ENCODE measurements around the gene ZNF524.

The ZNF524 gene

DNA sequence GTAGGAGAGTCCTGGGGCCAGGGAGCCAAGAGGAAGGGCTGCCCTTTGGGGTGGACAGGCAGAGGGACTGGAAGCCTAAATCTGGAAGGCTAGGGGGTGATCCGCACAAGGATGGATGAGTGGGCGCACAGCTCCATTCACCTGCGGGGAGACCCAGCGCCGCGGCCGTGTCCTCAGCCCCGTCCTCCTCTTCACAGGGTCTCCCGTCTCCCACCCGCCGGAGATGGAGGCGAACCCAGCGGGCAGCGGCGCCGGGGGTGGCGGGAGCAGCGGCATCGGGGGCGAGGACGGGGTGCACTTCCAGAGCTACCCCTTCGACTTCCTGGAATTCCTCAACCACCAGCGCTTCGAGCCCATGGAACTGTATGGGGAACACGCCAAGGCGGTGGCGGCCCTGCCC, 13.3 kb downstream of the ZNF524 start:
- in situ Hi-C loops (cut with MboI; ENCODE audit: low pct_unique_long_range_greater_than_20kb, low sequenced_read_pairs, unreplicated experiment) = loop anchor here (25.0 kb wide), 1 partner anchor 1151 kb away; the partner anchor contains the start of genes CDC42EP5 and LENG9
- DNase-seq (ENCODE audit: low spot score) = no peak
- TF ChIP-seq, protein P1, sequence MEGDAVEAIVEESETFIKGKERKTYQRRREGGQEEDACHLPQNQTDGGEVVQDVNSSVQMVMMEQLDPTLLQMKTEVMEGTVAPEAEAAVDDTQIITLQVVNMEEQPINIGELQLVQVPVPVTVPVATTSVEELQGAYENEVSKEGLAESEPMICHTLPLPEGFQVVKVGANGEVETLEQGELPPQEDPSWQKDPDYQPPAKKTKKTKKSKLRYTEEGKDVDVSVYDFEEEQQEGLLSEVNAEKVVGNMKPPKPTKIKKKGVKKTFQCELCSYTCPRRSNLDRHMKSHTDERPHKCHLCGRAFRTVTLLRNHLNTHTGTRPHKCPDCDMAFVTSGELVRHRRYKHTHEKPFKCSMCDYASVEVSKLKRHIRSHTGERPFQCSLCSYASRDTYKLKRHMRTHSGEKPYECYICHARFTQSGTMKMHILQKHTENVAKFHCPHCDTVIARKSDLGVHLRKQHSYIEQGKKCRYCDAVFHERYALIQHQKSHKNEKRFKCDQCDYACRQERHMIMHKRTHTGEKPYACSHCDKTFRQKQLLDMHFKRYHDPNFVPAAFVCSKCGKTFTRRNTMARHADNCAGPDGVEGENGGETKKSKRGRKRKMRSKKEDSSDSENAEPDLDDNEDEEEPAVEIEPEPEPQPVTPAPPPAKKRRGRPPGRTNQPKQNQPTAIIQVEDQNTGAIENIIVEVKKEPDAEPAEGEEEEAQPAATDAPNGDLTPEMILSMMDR (IDR thresholded peaks at IDR 0.05; ENCODE audit: extremely low read depth, insufficient read depth, missing control alignments) = no peak

DNA sequence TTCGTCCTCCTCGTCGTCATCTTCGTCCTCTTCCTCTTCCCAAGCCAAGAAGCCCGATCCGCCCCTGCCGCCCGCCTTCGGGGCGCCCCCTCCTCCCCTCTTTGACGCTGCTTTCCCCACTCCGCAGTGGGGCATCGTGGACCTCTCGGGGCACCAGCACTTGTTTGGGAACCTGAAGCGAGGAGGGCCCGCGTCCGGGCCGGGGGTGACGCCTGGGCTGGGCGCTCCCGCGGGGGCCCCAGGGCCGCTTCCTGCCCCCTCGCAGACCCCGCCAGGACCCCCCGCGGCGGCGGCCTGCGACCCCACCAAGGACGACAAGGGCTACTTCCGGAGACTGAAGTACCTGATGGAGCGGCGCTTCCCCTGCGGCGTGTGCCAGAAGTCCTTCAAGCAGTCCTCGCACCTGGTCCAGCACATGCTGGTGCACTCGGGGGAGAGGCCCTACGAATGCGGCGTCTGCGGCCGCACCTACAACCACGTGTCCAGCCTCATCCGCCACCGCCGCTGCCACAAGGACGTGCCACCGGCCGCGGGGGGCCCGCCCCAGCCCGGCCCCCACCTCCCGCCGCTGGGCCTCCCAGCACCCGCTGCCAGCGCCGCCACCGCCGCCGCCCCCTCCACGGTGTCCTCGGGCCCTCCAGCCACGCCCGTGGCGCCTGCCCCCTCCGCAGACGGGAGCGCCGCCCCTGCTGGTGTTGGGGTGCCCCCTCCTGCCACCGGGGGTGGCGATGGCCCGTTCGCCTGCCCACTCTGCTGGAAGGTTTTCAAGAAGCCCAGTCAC, 14.0 kb downstream of the ZNF524 start:
- in situ Hi-C loops (cut with MboI; ENCODE audit: low pct_unique_long_range_greater_than_20kb, low sequenced_read_pairs, unreplicated experiment) = loop anchor here (25.0 kb wide), 1 partner anchor 1152 kb away; the partner anchor contains the start of genes CDC42EP5 and LENG9
- TF ChIP-seq, protein P1 (IDR thresholded peaks at IDR 0.05; ENCODE audit: extremely low read depth, insufficient read depth, missing control alignments) = no peak

DNA sequence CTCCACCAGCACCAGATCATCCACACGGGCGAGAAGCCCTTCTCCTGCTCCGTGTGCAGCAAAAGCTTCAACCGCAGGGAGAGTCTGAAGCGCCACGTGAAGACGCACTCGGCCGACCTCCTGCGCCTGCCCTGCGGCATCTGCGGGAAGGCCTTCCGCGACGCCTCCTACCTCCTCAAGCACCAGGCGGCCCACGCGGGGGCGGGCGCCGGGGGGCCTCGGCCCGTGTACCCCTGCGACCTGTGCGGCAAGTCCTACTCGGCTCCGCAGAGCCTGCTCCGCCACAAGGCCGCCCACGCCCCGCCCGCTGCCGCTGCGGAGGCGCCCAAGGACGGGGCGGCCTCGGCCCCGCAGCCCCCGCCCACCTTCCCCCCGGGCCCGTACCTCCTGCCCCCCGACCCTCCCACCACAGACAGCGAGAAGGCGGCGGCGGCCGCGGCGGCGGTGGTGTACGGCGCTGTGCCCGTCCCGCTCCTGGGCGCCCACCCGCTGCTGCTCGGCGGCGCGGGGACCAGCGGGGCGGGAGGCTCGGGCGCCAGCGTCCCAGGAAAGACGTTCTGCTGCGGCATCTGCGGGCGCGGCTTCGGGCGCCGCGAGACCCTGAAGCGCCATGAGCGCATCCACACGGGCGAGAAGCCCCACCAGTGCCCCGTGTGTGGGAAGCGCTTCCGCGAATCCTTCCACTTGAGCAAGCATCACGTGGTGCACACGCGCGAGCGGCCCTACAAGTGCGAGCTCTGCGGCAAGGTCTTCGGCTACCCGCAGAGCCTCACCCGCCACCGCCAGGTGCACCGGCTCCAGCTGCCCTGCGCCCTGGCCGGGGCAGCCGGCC, 14.8 kb downstream of the ZNF524 start:
- TF ChIP-seq, protein P1 (IDR thresholded peaks at IDR 0.05; ENCODE audit: extremely low read depth, insufficient read depth, missing control alignments) = no peak
- DNase-seq (ENCODE audit: low spot score) = no peak
- in situ Hi-C loops (cut with MboI; ENCODE audit: low pct_unique_long_range_greater_than_20kb, low sequenced_read_pairs, unreplicated experiment) = loop anchor here (25.0 kb wide), 1 partner anchor 1153 kb away; the partner anchor contains the start of genes CDC42EP5 and LENG9

More for the DNA sequence above, 14.0 kb downstream of the ZNF524 start:
- no peak for DNase-seq (ENCODE audit: low spot score)

DNA sequence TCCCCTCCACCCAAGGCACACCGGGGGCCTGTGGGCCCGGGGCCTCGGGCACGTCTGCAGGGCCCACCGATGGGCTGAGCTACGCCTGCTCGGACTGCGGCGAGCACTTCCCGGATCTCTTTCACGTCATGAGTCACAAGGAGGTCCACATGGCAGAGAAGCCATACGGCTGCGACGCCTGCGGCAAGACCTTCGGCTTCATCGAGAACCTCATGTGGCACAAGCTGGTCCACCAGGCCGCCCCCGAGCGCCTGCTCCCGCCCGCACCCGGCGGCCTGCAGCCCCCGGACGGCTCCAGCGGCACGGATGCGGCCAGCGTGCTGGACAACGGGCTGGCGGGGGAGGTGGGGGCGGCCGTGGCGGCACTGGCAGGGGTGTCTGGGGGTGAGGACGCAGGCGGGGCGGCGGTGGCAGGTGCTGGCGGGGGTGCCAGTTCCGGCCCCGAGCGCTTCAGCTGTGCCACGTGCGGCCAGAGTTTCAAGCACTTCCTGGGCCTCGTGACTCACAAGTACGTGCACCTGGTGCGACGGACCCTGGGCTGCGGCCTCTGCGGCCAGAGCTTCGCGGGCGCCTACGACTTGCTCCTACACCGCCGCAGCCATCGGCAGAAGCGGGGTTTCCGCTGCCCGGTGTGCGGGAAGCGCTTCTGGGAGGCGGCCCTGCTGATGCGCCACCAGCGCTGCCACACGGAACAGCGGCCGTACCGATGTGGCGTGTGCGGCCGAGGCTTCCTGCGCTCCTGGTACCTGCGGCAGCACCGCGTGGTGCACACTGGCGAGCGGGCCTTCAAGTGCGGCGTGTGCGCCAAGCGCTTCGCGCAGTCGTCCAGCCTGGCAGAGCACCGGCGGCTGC, 15.7 kb downstream of the ZNF524 start:
- no peak for DNase-seq (ENCODE audit: low spot score)
- in situ Hi-C loops (cut with MboI; ENCODE audit: low pct_unique_long_range_greater_than_20kb, low sequenced_read_pairs, unreplicated experiment) = loop anchor here (25.0 kb wide), 1 partner anchor 1153 kb away; the partner anchor contains the start of genes CDC42EP5 and LENG9
- TF ChIP-seq, protein P1 (IDR thresholded peaks at IDR 0.05; ENCODE audit: extremely low read depth, insufficient read depth, missing control alignments) = no peak

DNA sequence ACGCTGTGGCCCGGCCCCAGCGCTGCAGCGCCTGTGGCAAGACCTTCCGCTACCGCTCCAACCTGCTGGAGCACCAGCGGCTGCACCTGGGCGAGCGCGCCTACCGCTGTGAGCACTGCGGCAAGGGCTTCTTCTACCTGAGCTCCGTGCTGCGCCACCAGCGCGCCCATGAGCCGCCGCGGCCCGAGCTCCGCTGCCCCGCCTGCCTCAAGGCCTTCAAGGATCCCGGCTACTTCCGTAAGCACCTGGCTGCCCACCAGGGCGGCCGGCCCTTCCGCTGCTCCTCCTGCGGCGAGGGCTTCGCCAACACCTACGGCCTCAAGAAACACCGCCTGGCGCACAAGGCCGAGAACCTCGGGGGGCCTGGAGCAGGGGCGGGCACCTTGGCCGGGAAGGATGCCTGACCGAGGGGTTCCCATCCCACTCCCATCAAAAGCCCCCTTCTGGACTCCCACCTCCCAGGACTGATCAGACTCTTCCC, 16.3 kb downstream of the ZNF524 start:
- TF ChIP-seq, protein P1 (IDR thresholded peaks at IDR 0.05; ENCODE audit: extremely low read depth, insufficient read depth, missing control alignments) = no peak
- in situ Hi-C loops (cut with MboI; ENCODE audit: low pct_unique_long_range_greater_than_20kb, low sequenced_read_pairs, unreplicated experiment) = loop anchor here (25.0 kb wide), 1 partner anchor 1154 kb away; the partner anchor contains the start of genes CDC42EP5 and LENG9

More for the DNA sequence above, 16.3 kb downstream of the ZNF524 start:
- DNase-seq (ENCODE audit: low spot score) = no peak

Data from GM13977 (cell line).